ENCODE results near the gene MANSC1.

- TF ChIP-seq, protein P1, sequence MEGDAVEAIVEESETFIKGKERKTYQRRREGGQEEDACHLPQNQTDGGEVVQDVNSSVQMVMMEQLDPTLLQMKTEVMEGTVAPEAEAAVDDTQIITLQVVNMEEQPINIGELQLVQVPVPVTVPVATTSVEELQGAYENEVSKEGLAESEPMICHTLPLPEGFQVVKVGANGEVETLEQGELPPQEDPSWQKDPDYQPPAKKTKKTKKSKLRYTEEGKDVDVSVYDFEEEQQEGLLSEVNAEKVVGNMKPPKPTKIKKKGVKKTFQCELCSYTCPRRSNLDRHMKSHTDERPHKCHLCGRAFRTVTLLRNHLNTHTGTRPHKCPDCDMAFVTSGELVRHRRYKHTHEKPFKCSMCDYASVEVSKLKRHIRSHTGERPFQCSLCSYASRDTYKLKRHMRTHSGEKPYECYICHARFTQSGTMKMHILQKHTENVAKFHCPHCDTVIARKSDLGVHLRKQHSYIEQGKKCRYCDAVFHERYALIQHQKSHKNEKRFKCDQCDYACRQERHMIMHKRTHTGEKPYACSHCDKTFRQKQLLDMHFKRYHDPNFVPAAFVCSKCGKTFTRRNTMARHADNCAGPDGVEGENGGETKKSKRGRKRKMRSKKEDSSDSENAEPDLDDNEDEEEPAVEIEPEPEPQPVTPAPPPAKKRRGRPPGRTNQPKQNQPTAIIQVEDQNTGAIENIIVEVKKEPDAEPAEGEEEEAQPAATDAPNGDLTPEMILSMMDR (IDR thresholded peaks at IDR 0.05): no peak
- TF ChIP-seq EZH2phosphoT487 (IDR thresholded peaks at IDR 0.05): no peak
- no peak for TF ChIP-seq EZH2 (IDR thresholded peaks at IDR 0.05)
Observed at GRCh38 chr12:12282761-12283425, 67.1 kb downstream of the MANSC1 start.
